Endothelial cell of umbilical vein (primary cell): ENCODE measurements around the gene SH3D21. TPM values are rescaled to one million over a fixed set of nuclear protein-coding genes. Genes with fewer than 3 reads are reported as not detected.

Source experiments
- BruUV-seq: library from RNA; stranded (reverse); fragments of 400-500 nt; replicated peaks from 2 replicates; lab custom pipeline; 2021; lab: Mats Ljungman, UMichigan
- CTCF ChIA-PET: fragments of 300-600, 350-600 bp; sonication (Branson Sonifier 250); formaldehyde crosslinking; loops from one replicate; lab custom pipeline; 2021; ENCODE audit warnings: antibody characterized with exemption, inconsistent platforms; lab: Charles Lee
- POLR2A ChIA-PET: fragments of 300-600, 350-600 bp; sonication (Branson Sonifier 250); formaldehyde crosslinking; loops from one replicate; lab custom pipeline; 2021; ENCODE audit warnings: antibody characterized with exemption, inconsistent platforms; lab: Charles Lee
- DNase-seq: peaks from one replicate; pipeline ENCODE4 v3.0.0-alpha.2; 2011; ENCODE audit warnings: low read depth, low spot score
- FAIRE-seq: peaks from 2 replicates; lab custom pipeline; 2011; peaks lifted over from hg19 to GRCh38; lab: Jason Lieb, UNC
- H2AFZ ChIP-seq: 2 replicates; pipeline ENCODE4 v1.6.0; 2012; ENCODE audit warnings: low read depth, low read length, control low read depth, inconsistent platforms
- H3K27ac ChIP-seq: 2 replicates; pipeline ENCODE4 v1.5.1; 2011; ENCODE audit warnings: low read depth, mild to moderate bottlenecking, control low read depth, low read length, moderate library complexity; ENCODE audit not compliant: insufficient read depth
- H3K27me3 ChIP-seq, 2 experiments: 2 replicates each; pipeline versions ENCODE4 v1.6.0 to v1.6.1; 2011; ENCODE audit warnings: low read length in 2 of 2, mixed read lengths in 1 of 2; ENCODE audit not compliant: control insufficient read depth in 2 of 2, insufficient read depth in 2 of 2
- H3K36me3 ChIP-seq, 2 experiments: 2 replicates in 1 of 2; 3 replicates in 1 of 2; pipeline ENCODE4 v1.5.1; 2011; ENCODE audit warnings: low read length in 2 of 2, mild to moderate bottlenecking in 1 of 2, moderate library complexity in 1 of 2; ENCODE audit not compliant: control insufficient read depth in 2 of 2, insufficient read depth in 2 of 2; ENCODE audit errors: extremely low read depth in 1 of 2
- H3K4me1 ChIP-seq: 3 replicates; pipeline ENCODE4 v1.5.1; 2011; ENCODE audit warnings: mild to moderate bottlenecking, low read length; ENCODE audit not compliant: control insufficient read depth, insufficient read depth; ENCODE audit errors: extremely low read depth
- H3K4me2 ChIP-seq: 2 replicates; pipeline ENCODE4 v1.6.1; 2011; ENCODE audit warnings: low read length, control low read depth, mixed read lengths; ENCODE audit not compliant: insufficient read depth
- H3K4me3 ChIP-seq, 3 experiments: fragments of 200-600 bp in 1 of 3; sonication (generic), shearing (Covaris generic) in 1 of 3; replicated peaks in 1 of 3; 2 replicates each; pipeline ENCODE4 v1.5.1; 2011 to 2016; ENCODE audit warnings: control low read depth in 3 of 3, low read length in 3 of 3, mild to moderate bottlenecking in 2 of 3, inconsistent platforms in 1 of 3, low read depth in 1 of 3, moderate library complexity in 1 of 3; ENCODE audit not compliant: insufficient read depth in 1 of 3
- H3K79me2 ChIP-seq: 2 replicates; pipeline ENCODE4 v1.6.0; 2012; ENCODE audit warnings: low read length, inconsistent platforms; ENCODE audit not compliant: control insufficient read depth, insufficient read depth
- H3K9ac ChIP-seq: replicated peaks from 2 replicates; pipeline ENCODE3; 2011; ENCODE audit warnings: low read length, control low read depth; ENCODE audit not compliant: insufficient read depth; ENCODE audit errors: extremely low read depth
- H3K9me1 ChIP-seq: replicated peaks from 3 replicates; pipeline ENCODE4 v1.6.0; 2011; ENCODE audit warnings: mild to moderate bottlenecking, low read length; ENCODE audit not compliant: control insufficient read depth, insufficient read depth; ENCODE audit errors: extremely low read depth
- H3K9me3 ChIP-seq: replicated peaks from 2 replicates; pipeline ENCODE4 v1.5.1; 2012; ENCODE audit warnings: low read length, inconsistent platforms; ENCODE audit not compliant: control insufficient read depth, insufficient read depth
- H4K20me1 ChIP-seq: replicated peaks from 2 replicates; pipeline ENCODE3; 2011; ENCODE audit warnings: mild to moderate bottlenecking, low read length; ENCODE audit not compliant: control insufficient read depth, insufficient read depth; ENCODE audit errors: extremely low read depth
- EZH2 ChIP-seq: IDR thresholded peaks from 2 replicates; pipeline ENCODE4 v1.6.1; 2012; ENCODE audit warnings: borderline replicate concordance, low read depth, mild to moderate bottlenecking, moderate library complexity, low read length, inconsistent platforms; ENCODE audit not compliant: severe bottlenecking
- FOS ChIP-seq: IDR thresholded peaks from 2 replicates; pipeline ENCODE4 v1.6.1; 2011; ENCODE audit warnings: mild to moderate bottlenecking, low read length, moderate library complexity, borderline replicate concordance; ENCODE audit not compliant: insufficient read depth
- GATA2 ChIP-seq: IDR thresholded peaks from 2 replicates; pipeline ENCODE4 v1.7.0; 2011; ENCODE audit warnings: low read depth, mild to moderate bottlenecking, moderate library complexity, mixed read lengths, low read length; ENCODE audit not compliant: insufficient read length, insufficient read depth
- JUN ChIP-seq: IDR thresholded peaks from 2 replicates; pipeline ENCODE4 v1.6.1; 2011; ENCODE audit warnings: borderline replicate concordance, low read depth; ENCODE audit not compliant: insufficient read length, insufficient read depth
- MYC ChIP-seq: IDR thresholded peaks from one replicate; pipeline ENCODE4 v1.6.1; 2011; ENCODE audit warnings: mild to moderate bottlenecking, low read depth, low read length
- POLR2A ChIP-seq: IDR thresholded peaks from 2 replicates; pipeline ENCODE4 v1.6.1; 2012; ENCODE audit warnings: low read depth, mild to moderate bottlenecking, control low read depth, low read length
- POLR2AphosphoS5 ChIP-seq: IDR thresholded peaks from 2 replicates; pipeline ENCODE4 v1.6.1; 2012; ENCODE audit warnings: low read depth, mild to moderate bottlenecking, control low read depth, low read length, moderate library complexity; ENCODE audit not compliant: insufficient read depth
- dilution Hi-C: fragments of 300-500 bp; cut with MboI; formaldehyde crosslinking; loops from one replicate; pipeline ENCODE4 v1.15.0; 2019; ENCODE audit warnings: low sequenced_read_pairs; ENCODE audit not compliant: extremely low pct_ligation_motif_present
- intact Hi-C: fragments of 100-400 bp; cut with micrococcal nuclease; formaldehyde crosslinking; loops from one replicate; pipeline ENCODE4 v1.10.0; 2022
- polyA plus RNA-seq, 4 experiments: library from polyadenylated mRNA; depleted of rRNA in 3 of 4; stranded (reverse) in 3 of 4; unstranded in 1 of 4; fragments of >200 nt; gene quantifications; 2 replicates each; pipeline versions ENCODE4 v1.2.1 to v1.2.3, GENCODE V29; 2011 to 2012; ENCODE audit warnings: missing spikeins in 1 of 4
- total RNA-seq: library from RNA; stranded (reverse); gene quantifications from 2 replicates; pipeline ENCODE4 v1.2.3, GENCODE V29; 2021
- TF ChIP-seq, protein P1 (sequence below), 2 donors: IDR thresholded peaks; 1 replicate in 1 of 2; 2 replicates in 1 of 2; pipeline ENCODE4 v1.5.1; 2011; ENCODE audit warnings: low read length in 2 of 2, mild to moderate bottlenecking in 2 of 2, moderate library complexity in 2 of 2, control low read depth in 1 of 2, inconsistent platforms in 1 of 2, low read depth in 1 of 2; ENCODE audit not compliant: insufficient read depth in 1 of 2; ENCODE audit errors: extremely low read depth in 1 of 2
- TF ChIP-seq, protein P2 (sequence below): IDR thresholded peaks from 2 replicates; pipeline ENCODE4 v1.6.1; 2011; ENCODE audit not compliant: insufficient read depth, insufficient read length

Gene SH3D21
- total and polyA plus RNA-seq, 2 donors (not counting 3 experiments of a cell fraction or from before 2014, with no cell fraction given): 1.8 to 7.2 TPM

DNA sequence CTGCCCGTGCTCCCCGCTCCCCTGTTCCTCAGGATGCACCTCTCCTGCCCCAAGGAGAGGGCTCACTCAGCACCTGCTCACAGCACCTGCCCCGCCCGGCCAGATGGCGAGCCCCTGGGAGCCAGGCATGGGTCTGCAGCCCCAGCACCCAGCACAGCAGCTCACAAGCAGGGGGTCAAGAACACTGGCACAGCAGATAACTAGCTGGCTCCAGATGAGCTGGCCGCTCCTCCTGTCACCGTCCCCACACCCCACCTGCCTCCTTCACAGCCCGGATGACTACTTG lies 38.2 kb downstream of the SH3D21 start:
- intact Hi-C loops (no loop called here), dilution Hi-C loops (no loop called here)
- peaks cover 2 to 25% of the 10 kb centered on the region in 2 experiments for H3K36me3 ChIP-seq
- H3K79me2 ChIP-seq: no peaks in the 10 kb centered on the region
- H3K4me2 ChIP-seq: no peak overlapping the region
- H3K4me1 ChIP-seq: peaks cover 28% of the 10 kb centered on the region
- no peaks in the 10 kb centered on the region for H3K27me3 ChIP-seq
- H3K4me3 ChIP-seq: no peak overlapping the region
- BruUV-seq: no TSS peak
- CTCF ChIA-PET: interaction anchor here (1.2 to 6.8 kb wide), 3 partner anchors 19 to 44 kb away, joined by 3 to 152 read pairs (median 55); no protein-coding TSS in a partner anchor
- H3K9ac ChIP-seq: no peak overlapping the region
- TF ChIP-seq POLR2AphosphoS5: no peak
- no peak for TF ChIP-seq POLR2A
- TF ChIP-seq, protein P1, sequence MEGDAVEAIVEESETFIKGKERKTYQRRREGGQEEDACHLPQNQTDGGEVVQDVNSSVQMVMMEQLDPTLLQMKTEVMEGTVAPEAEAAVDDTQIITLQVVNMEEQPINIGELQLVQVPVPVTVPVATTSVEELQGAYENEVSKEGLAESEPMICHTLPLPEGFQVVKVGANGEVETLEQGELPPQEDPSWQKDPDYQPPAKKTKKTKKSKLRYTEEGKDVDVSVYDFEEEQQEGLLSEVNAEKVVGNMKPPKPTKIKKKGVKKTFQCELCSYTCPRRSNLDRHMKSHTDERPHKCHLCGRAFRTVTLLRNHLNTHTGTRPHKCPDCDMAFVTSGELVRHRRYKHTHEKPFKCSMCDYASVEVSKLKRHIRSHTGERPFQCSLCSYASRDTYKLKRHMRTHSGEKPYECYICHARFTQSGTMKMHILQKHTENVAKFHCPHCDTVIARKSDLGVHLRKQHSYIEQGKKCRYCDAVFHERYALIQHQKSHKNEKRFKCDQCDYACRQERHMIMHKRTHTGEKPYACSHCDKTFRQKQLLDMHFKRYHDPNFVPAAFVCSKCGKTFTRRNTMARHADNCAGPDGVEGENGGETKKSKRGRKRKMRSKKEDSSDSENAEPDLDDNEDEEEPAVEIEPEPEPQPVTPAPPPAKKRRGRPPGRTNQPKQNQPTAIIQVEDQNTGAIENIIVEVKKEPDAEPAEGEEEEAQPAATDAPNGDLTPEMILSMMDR (IDR thresholded peaks at IDR 0.05; ENCODE audit: extremely low read depth in 1 of 2, insufficient read depth in 1 of 2, low read depth in 1 of 2, low read length in 2 of 2): no peak
- TF ChIP-seq, protein P2, sequence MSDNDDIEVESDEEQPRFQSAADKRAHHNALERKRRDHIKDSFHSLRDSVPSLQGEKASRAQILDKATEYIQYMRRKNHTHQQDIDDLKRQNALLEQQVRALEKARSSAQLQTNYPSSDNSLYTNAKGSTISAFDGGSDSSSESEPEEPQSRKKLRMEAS: no peak
- TF ChIP-seq JUN: no peak
- TF ChIP-seq EZH2: no peak
- TF ChIP-seq GATA2: no peak
- TF ChIP-seq FOS: no peak
- no peak for TF ChIP-seq MYC
- no peak for DNase-seq
- H3K27ac ChIP-seq: no peak overlapping the region
- FAIRE-seq: no peak
- H2AFZ ChIP-seq: no peak overlapping the region
- no peaks in the 10 kb centered on the region for H4K20me1 ChIP-seq
- POLR2A ChIA-PET: interaction anchor here (1.1 kb wide), 1 partner anchor 23 kb away, joined by 4 read pairs; no protein-coding TSS in a partner anchor
- no peaks in the 10 kb centered on the region for H3K9me1 ChIP-seq
- H3K9me3 ChIP-seq: no peaks in the 10 kb centered on the region
